ENCODE measurements around the gene MAN1B1. TPM values are rescaled to one million over a fixed set of nuclear protein-coding genes. Genes with fewer than 3 reads are reported as not detected.

The MAN1B1 gene
- polyA plus RNA-seq, 3 donors = 29.3 to 38.2 (median 33.3) TPM

DNA sequence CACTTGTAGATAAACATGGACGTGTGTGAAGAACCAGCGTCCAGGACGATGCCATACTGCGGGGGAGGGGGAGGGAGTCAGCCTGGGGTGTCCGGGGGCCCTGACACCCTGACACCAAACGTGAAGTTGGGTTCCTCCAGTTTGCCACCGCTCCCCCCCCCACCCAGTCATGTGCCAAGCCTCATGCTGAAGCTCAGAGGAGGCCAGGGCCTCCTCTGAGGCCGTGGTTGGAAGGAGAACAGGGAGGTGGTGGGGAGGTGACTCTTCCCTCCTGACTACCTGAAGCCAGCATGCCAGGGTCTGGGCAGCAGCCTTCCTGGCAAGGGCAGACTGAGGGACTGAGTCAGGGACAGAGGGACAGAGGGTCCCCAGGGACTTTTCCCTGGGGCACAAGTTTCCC is 34.5 kb upstream of the MAN1B1 start:
- Histone ChIP-seq H3K36me3 (replicated peaks in 1 of 2; ENCODE audit: control insufficient read depth in 1 of 2, insufficient read depth in 2 of 2, low read length in 2 of 2) (no peaks in the 10 kb centered on the region), H3K79me2 (ENCODE audit: insufficient read depth, low read length) (no peaks in the 10 kb centered on the region), H3K4me1 (ENCODE audit: control insufficient read depth in 1 of 2, insufficient read depth in 2 of 2, low read length in 2 of 2) (peaks cover 0 to 10% of the 10 kb centered on the region in 2 donors), H2AFZ (ENCODE audit: insufficient read depth, low read depth, low read length, poor library complexity, severe bottlenecking) (no peak overlapping the region), H3K9ac (ENCODE audit: insufficient read depth, low read length, poor library complexity, severe bottlenecking) (no peak overlapping the region), H3K27ac (ENCODE audit: low read depth in 1 of 2, low read length in 2 of 2) (no peak overlapping the region), H4K20me1 (ENCODE audit: insufficient read depth, low read length) (no peaks in the 10 kb centered on the region), H3K4me2 (replicated peaks; ENCODE audit: extremely low read depth, low read length, poor library complexity, severe bottlenecking) (no peak overlapping the region), H3K27me3 (ENCODE audit: control insufficient read depth in 2 of 2, insufficient read depth in 2 of 2, low read length in 2 of 2) (peaks cover 18 to 75% of the 10 kb centered on the region in 2 donors), H3K4me3 (replicated peaks in 1 of 3; ENCODE audit: low read depth in 2 of 3, low read length in 3 of 3) (no peak overlapping the region), H3K9me3 (replicated peaks in 1 of 2; ENCODE audit: control insufficient read depth in 1 of 2, insufficient read depth in 1 of 2, low read length in 2 of 2) (peaks cover 0 to 9% of the 10 kb centered on the region in 2 donors)
- H3K27me3 Mint-ChIP-seq (ENCODE audit: low read depth in 3 of 3) = peaks cover 61 to 90% (median 71%) of the 10 kb centered on the region in 3 donors
- TF ChIP-seq, protein P1, sequence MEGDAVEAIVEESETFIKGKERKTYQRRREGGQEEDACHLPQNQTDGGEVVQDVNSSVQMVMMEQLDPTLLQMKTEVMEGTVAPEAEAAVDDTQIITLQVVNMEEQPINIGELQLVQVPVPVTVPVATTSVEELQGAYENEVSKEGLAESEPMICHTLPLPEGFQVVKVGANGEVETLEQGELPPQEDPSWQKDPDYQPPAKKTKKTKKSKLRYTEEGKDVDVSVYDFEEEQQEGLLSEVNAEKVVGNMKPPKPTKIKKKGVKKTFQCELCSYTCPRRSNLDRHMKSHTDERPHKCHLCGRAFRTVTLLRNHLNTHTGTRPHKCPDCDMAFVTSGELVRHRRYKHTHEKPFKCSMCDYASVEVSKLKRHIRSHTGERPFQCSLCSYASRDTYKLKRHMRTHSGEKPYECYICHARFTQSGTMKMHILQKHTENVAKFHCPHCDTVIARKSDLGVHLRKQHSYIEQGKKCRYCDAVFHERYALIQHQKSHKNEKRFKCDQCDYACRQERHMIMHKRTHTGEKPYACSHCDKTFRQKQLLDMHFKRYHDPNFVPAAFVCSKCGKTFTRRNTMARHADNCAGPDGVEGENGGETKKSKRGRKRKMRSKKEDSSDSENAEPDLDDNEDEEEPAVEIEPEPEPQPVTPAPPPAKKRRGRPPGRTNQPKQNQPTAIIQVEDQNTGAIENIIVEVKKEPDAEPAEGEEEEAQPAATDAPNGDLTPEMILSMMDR (IDR thresholded peaks at IDR 0.05) = no peak
- peaks cover 0 to 6% (median 0%) of the 10 kb centered on the region in 7 donors for H3K9me3 Mint-ChIP-seq
- H3K36me3 Mint-ChIP-seq = no peaks in the 10 kb centered on the region
- no peak overlapping the region for H3K27ac Mint-ChIP-seq
- intact Hi-C loops (cut with micrococcal nuclease) = loop anchor here in 1 of 2 donors (1.0 kb wide), 1 partner anchor 9 kb away; no protein-coding TSS in a partner anchor
- peak overlapping the region in 1 of 2 donors; percentile 74 for H3K4me3 Mint-ChIP-seq
- DNase-seq = no peak
- WGBS (ENCODE audit: insufficient coverage) = no CpG with 5 or more reads among the region's 8 CpGs
- peaks cover 6% of the 10 kb centered on the region for H3K4me1 Mint-ChIP-seq

GRCh38 chr9:137052998-137053943 is 33.5 kb upstream of the MAN1B1 start:
- intact Hi-C loops (cut with micrococcal nuclease) = loop anchor here in 1 of 2 donors (1.0 kb wide), 1 partner anchor 10 kb away; no protein-coding TSS in a partner anchor
- Mint-ChIP-seq H3K9me3 (peaks cover 0 to 3% (median 0%) of the 10 kb centered on the region in 7 donors), H3K36me3 (no peaks in the 10 kb centered on the region), H3K27me3 (ENCODE audit: low read depth in 3 of 3) (peaks cover 51 to 80% (median 64%) of the 10 kb centered on the region in 3 donors), H3K4me3 (peak overlapping the region in 1 of 2 donors; percentile 74), H3K27ac (no peak overlapping the region), H3K4me1 (peaks cover 8% of the 10 kb centered on the region)
- no peak overlapping the region for H3K27ac ChIP-seq (ENCODE audit: low read depth in 1 of 2, low read length in 2 of 2)
- WGBS (ENCODE audit: insufficient coverage) = 10% methylated on average over 69 of the region's 71 CpGs
- no peaks in the 10 kb centered on the region for H4K20me1 ChIP-seq (ENCODE audit: insufficient read depth, low read length)
- H3K36me3 ChIP-seq (replicated peaks in 1 of 2; ENCODE audit: control insufficient read depth in 1 of 2, insufficient read depth in 2 of 2, low read length in 2 of 2) = no peaks in the 10 kb centered on the region
- peaks cover 0 to 5% of the 10 kb centered on the region in 2 donors for H3K9me3 ChIP-seq (replicated peaks in 1 of 2; ENCODE audit: control insufficient read depth in 1 of 2, insufficient read depth in 1 of 2, low read length in 2 of 2)
- H3K79me2 ChIP-seq (ENCODE audit: insufficient read depth, low read length) = no peaks in the 10 kb centered on the region
- DNase-seq = no peak
- TF ChIP-seq, protein P1 (IDR thresholded peaks at IDR 0.05) = no peak
- peaks cover 0 to 10% of the 10 kb centered on the region in 2 donors for H3K4me1 ChIP-seq (ENCODE audit: control insufficient read depth in 1 of 2, insufficient read depth in 2 of 2, low read length in 2 of 2)
- peak overlapping the region; percentile 54 for H3K4me2 ChIP-seq (replicated peaks; ENCODE audit: extremely low read depth, low read length, poor library complexity, severe bottlenecking)
- H3K27me3 ChIP-seq (ENCODE audit: control insufficient read depth in 2 of 2, insufficient read depth in 2 of 2, low read length in 2 of 2) = peaks cover 17 to 66% of the 10 kb centered on the region in 2 donors
- no peak overlapping the region for H2AFZ ChIP-seq (ENCODE audit: insufficient read depth, low read depth, low read length, poor library complexity, severe bottlenecking)
- no peak overlapping the region for H3K9ac ChIP-seq (ENCODE audit: insufficient read depth, low read length, poor library complexity, severe bottlenecking)
- no peak overlapping the region for H3K4me3 ChIP-seq (replicated peaks in 1 of 3; ENCODE audit: low read depth in 2 of 3, low read length in 3 of 3)
